NCI-H2196 (cell line): ENCODE results near the gene FHL3.

ENCODE experiments used
- DNase-seq: peaks from one replicate; lab custom pipeline; 2025; ENCODE audit not compliant: unreplicated experiment; lab: John Stamatoyannopoulos, UW

The FHL3 gene

DNA sequence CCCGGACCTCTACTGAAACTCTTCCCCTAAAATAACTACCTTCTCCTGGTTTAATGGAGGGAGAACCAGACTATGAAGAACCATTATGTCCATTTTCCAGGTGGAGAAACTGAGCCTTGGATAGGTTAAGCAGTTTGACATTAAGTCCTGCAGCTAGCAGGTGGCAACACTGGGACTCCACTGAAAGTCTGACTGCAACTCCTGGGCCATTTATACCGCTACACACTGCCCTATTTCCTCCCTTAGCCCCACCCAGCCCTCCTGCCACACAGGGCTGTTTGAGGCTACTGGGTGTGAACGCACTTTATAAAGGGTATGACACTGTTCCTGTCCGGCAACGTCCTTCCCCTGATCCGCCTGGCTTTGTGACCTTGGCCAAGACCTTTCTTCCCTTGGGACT is 58.0 kb downstream of the FHL3 start:
- no peak for DNase-seq
